Choroid plexus epithelial cell (primary cell): ENCODE data around the gene GPBP1.

ENCODE experiments used
- DNase-seq: peaks from one replicate; pipeline ENCODE4 v3.0.0-alpha.2; 2010; ENCODE audit warnings: low read depth
- H3K4me3 ChIP-seq: 2 replicates; pipeline ENCODE4 v1.5.1; 2011; ENCODE audit warnings: low read depth, mild to moderate bottlenecking, control low read depth, low read length, moderate library complexity
- TF ChIP-seq, protein P1 (sequence below): conservative IDR thresholded peaks from 2 replicates; pipeline ENCODE4 v1.5.1; 2011; ENCODE audit warnings: low read depth, mild to moderate bottlenecking, control low read depth, inconsistent platforms, low read length, moderate library complexity

The GPBP1 gene

DNA sequence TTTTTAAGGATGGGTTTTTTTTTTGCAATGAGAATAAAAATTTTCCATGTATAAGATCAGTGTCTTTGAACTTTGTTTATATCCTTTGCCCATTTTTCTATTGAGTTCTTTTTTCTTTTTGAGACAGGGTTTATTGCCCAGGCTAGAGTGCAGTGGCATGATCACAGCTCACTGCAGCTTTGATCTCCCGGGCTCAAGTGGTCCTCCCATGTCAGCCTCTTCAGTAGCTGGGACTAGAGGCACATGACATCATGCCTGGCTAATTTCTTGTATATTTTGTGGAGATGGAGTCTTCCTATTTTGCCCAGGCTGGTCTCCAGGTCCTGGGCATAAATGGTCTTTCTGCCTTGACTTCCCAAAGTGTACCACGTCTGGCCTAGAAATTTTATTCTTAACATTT, 21.2 kb downstream of the GPBP1 start:
- no peak for DNase-seq
- no peak overlapping the region for H3K4me3 ChIP-seq
- TF ChIP-seq, protein P1, sequence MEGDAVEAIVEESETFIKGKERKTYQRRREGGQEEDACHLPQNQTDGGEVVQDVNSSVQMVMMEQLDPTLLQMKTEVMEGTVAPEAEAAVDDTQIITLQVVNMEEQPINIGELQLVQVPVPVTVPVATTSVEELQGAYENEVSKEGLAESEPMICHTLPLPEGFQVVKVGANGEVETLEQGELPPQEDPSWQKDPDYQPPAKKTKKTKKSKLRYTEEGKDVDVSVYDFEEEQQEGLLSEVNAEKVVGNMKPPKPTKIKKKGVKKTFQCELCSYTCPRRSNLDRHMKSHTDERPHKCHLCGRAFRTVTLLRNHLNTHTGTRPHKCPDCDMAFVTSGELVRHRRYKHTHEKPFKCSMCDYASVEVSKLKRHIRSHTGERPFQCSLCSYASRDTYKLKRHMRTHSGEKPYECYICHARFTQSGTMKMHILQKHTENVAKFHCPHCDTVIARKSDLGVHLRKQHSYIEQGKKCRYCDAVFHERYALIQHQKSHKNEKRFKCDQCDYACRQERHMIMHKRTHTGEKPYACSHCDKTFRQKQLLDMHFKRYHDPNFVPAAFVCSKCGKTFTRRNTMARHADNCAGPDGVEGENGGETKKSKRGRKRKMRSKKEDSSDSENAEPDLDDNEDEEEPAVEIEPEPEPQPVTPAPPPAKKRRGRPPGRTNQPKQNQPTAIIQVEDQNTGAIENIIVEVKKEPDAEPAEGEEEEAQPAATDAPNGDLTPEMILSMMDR = no peak

DNA sequence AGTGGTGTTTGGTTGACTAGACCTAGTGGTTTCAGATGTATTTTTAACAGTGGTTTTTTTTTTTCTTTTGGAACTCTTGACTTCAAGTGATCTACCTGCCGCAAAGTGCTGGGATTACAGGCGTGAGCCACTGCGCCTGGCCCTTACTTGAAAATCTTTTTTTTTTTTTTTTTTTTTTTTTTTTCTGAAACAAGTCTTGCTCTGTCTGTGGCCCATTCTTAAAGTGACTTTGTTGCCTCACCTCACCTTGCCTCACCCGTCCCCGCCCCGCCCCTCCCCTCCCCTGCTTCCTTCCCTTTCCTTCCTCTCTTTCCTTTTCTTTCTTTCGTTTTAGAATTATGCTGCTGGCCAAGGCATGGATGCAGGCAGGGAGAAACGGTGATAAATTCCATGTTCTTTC, 26.0 kb downstream of the GPBP1 start:
- TF ChIP-seq, protein P1 = no peak
- no peak overlapping the region for H3K4me3 ChIP-seq
- DNase-seq = no peak

DNA sequence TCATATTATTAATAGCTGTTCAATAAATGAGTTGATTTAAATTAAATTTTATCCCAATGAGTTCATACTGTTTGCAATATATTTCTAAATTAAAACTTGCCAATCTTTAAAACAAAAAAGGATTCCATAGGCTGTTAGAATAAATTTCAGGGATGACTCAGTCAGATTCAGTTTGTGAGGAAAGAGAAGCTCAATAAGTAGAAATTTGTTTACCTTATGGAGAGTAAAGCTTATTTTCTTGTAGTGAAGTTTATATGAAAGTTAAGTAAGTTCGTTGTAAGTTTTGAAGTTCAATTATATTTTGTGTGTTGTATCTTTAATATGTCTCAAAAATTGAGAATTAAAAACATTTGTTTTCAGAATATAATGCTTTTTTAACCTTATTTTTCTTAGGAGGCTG, 29.0 kb downstream of the GPBP1 start:
- DNase-seq = no peak
- TF ChIP-seq, protein P1 = no peak
- H3K4me3 ChIP-seq = no peak overlapping the region

DNA sequence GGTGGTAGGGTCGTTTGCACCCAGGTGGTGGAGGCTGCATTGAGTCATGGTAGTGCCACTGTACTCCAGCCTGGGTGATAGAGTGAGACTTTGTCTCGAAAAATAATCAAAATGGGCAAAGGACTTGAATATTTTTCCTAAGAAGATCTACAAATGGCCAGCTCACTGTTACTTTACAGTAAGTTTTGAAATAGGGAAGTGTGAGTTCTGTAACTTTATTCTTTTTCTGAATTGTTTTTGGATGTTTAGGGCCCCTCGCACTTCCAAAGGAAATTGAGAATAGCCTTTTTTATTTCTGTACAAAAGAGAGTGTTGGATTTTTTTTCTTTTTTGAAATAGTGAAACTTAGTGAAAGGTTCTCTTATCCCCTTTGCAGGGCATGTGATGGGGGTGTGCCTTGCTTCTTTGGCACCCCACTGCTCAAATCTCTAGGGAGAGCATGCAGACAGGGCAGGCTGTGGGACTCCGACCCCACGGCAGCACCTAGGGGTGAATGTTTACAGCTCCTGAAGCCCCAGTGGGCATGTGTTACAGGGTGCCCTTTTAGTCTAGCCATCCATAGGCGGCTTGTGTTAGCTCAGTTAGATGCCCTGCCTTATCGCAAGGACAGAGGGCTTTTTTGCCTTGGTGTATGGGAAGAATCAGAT, 33.3 kb downstream of the GPBP1 start:
- no peak overlapping the region for H3K4me3 ChIP-seq
- DNase-seq = no peak
- TF ChIP-seq, protein P1 = no peak

DNA sequence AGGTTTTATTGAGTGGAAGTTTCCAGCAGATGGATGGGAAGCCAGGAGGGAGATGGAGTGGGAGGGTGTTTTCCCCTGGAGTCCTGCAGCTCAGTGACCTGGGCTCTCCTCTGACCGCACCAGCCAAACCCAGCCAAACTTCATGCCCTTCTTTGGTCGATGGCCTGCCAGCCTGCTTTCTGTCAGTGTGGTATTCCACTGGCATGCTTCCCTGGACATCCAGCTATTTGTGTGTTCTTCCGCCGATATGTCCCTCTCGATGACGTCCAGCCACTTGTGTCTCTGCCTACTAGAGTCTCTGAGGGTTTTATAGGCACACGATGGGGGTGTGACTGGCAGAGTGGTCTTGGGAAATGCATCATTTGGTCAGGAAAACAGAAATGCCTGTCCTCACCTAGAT, 33.8 kb downstream of the GPBP1 start:
- TF ChIP-seq, protein P1 = no peak
- no peak for DNase-seq
- H3K4me3 ChIP-seq = no peak overlapping the region

DNA sequence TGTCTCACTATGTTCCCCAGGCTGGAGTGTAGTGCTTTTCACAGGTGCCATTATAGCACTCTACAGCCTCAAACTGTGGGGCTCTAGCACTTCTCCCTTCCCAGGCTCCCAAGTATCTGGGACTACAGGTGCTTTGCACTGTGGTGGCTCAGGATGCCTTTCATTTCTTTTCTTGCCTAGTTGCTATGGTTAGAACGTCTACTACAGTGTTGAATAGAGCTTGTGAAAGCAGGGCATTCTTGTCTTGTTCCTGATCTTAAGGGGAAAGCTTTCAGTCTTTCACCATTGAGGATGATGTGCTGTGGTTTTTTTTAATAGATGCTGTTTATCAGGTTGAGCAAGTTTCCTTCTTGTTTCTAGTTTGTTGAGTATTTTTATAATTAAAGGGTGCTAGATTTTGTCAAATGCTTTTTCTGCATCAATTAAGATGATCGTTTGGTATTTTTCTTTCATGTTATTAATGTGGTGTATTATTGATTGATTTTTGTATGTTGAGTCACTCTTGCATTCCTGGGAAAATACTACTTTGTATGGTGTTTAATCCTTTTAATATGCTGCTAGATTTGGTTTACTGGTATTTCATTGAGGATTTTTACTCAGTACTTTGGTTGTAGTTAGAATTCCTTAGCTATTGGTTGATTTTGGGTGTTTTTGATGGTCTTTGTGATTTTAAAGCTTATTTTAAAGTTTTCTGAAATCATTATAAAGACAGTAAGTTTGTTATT, 35.6 kb downstream of the GPBP1 start:
- peak; percentile 43 for DNase-seq
- TF ChIP-seq, protein P1 = no peak
- no peak overlapping the region for H3K4me3 ChIP-seq

DNA sequence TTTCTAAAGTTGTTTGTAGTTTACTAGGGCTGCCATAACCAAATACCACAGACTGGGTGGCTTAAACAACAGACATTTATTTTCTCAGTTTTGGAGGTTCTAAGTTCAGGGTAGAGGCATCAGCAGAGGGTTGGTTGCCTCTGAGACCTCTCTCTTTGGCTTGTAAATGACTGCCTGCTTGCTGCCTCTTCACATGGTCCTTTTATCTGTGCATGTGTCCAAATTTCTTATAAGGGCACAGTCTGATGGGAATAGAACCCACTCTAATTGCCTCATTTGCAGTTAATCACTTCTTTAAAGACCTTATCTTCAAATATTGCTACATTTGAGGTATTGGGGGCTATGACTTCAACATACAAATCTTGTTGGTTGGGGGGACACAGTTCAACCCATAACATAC, 36.8 kb downstream of the GPBP1 start:
- TF ChIP-seq, protein P1 = no peak
- no peak for DNase-seq
- H3K4me3 ChIP-seq = no peak overlapping the region
